ENCODE results near the gene L1CAM.

DNA sequence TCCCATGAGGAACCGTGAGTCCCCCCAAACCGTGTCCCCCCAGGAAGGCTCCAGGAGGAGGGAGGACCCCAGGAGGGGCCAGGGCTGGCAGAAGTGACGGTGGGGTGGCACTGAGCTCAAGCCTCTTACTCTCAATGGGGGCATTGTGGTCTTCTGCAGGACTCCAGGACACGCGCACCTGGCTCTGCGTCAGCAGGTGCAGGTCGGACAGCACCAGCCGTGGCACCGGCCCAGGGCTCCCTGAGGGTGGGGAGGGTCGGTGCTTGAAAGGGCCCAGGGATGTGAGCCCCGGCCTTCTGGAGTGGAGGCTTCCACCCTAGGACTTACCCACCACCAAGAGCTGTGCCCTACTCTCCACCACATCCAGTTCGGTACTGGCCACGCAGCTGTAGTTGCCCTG lies 18.3 kb downstream of the L1CAM start:
- no peak for TF ChIP-seq EZH2 (IDR thresholded peaks at IDR 0.05)
- TF ChIP-seq POLR2AphosphoS5 (IDR thresholded peaks at IDR 0.05; ENCODE audit: borderline replicate concordance, low read depth, low read length), result no peak
- TF ChIP-seq FOXP2 (optimal IDR thresholded peaks at IDR 0.05; ENCODE audit: control extremely low read depth, extremely low read length, insufficient read depth), result no peak

All from SK-N-MC (cell line).